Measurements from ENCODE around the gene RABGGTA.

Gene RABGGTA

DNA sequence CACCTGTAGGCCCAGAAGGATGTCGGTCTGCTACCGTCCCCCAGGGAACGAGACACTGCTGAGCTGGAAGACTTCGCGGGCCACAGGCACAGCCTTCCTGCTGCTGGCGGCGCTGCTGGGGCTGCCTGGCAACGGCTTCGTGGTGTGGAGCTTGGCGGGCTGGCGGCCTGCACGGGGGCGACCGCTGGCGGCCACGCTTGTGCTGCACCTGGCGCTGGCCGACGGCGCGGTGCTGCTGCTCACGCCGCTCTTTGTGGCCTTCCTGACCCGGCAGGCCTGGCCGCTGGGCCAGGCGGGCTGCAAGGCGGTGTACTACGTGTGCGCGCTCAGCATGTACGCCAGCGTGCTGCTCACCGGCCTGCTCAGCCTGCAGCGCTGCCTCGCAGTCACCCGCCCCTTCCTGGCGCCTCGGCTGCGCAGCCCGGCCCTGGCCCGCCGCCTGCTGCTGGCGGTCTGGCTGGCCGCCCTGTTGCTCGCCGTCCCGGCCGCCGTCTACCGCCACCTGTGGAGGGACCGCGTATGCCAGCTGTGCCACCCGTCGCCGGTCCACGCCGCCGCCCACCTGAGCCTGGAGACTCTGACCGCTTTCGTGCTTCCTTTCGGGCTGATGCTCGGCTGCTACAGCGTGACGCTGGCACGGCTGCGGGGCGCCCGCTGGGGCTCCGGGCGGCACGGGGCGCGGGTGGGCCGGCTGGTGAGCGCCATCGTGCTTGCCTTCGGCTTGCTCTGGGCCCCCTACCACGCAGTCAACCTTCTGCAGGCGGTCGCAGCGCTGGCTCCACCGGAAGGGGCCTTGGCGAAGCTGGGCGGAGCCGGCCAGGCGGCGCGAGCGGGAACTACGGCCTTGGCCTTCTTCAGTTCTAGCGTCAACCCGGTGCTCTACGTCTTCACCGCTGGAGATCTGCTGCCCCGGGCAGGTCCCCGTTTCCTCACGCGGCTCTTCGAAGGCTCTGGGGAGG is 39.5 kb upstream of the RABGGTA start, which contains the start of gene LTB4R:
LTB4R (plus strand) TSS at position 857 of the 959 bp plus-strand sequence. CDS start 4,150 bp downstream, outside the sequence.
- Histone ChIP-seq H3K4me3 (ENCODE audit: low read length) (peak within 1 kb of the TSS; percentile 50), H3K79me2 (ENCODE audit: control insufficient read depth, low read length) (0 out of 2 replicates have a peak, but pooled peaks cover 2% of the 10 kb centered on the region), H4K20me1 (ENCODE audit: control insufficient read depth, insufficient read depth, low read depth, low read length) (no peaks in the 10 kb centered on the region), H3K36me3 (ENCODE audit: control insufficient read depth, low read length) (peaks cover 62% of the 10 kb centered on the region), H3K4me2 (ENCODE audit: low read length) (peak within 1 kb of the TSS; percentile 61), H3K9me3 (ENCODE audit: control insufficient read depth, insufficient read depth, low read length) (no peaks in the 10 kb centered on the region), H3K27me3 (ENCODE audit: control insufficient read depth, low read length) (no peaks in the 10 kb centered on the region), H3K27ac (ENCODE audit: low read depth, low read length) (peak within 1 kb of the TSS; percentile 28), H3K4me1 (ENCODE audit: control insufficient read depth, low read length) (peaks cover 44% of the 10 kb centered on the region), H3F3A (ENCODE audit: control insufficient read depth, insufficient read depth) (peaks cover 10% of the 10 kb centered on the region; the same call in 1 of the 2 replicates), H3K9me2 (replicated peaks; ENCODE audit: control insufficient read depth, low read length) (no peaks in the 10 kb centered on the region)
- TF ChIP-seq, protein P1, sequence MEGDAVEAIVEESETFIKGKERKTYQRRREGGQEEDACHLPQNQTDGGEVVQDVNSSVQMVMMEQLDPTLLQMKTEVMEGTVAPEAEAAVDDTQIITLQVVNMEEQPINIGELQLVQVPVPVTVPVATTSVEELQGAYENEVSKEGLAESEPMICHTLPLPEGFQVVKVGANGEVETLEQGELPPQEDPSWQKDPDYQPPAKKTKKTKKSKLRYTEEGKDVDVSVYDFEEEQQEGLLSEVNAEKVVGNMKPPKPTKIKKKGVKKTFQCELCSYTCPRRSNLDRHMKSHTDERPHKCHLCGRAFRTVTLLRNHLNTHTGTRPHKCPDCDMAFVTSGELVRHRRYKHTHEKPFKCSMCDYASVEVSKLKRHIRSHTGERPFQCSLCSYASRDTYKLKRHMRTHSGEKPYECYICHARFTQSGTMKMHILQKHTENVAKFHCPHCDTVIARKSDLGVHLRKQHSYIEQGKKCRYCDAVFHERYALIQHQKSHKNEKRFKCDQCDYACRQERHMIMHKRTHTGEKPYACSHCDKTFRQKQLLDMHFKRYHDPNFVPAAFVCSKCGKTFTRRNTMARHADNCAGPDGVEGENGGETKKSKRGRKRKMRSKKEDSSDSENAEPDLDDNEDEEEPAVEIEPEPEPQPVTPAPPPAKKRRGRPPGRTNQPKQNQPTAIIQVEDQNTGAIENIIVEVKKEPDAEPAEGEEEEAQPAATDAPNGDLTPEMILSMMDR (IDR thresholded peaks at IDR 0.05; ENCODE audit: low read depth, low read length, poor library complexity, severe bottlenecking): no peak
- TF ChIP-seq EZH2phosphoT487 (IDR thresholded peaks at IDR 0.05; ENCODE audit: borderline replicate concordance, low read length): no peak

DNA sequence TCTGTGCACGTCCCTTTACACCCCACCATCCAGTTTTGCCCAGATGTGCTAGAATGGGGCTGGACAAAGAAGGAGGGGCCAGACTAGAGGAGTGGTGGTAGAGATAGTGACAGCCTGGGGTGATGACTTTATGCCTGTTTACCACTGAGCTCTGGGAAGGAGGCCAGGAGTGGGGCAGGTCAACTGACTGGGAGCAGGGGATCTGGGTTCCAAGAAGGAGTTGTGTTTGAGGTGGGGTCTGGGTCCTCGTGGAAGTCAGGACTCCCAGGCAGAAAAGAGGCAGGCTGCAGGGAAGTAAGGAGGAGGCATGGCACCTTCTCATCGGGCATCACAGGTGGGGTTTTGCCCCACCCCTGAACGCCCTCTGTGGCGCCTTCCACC is 38.9 kb upstream of the RABGGTA start:
- H3K9me2 ChIP-seq (replicated peaks; ENCODE audit: control insufficient read depth, low read length): no peaks in the 10 kb centered on the region
- H3K27me3 ChIP-seq (ENCODE audit: control insufficient read depth, low read length): no peaks in the 10 kb centered on the region
- H3K4me1 ChIP-seq (ENCODE audit: control insufficient read depth, low read length): peaks cover 44% of the 10 kb centered on the region
- H3K4me3 ChIP-seq (ENCODE audit: low read length): peak overlapping the region; percentile 50
- peaks cover 10% of the 10 kb centered on the region; the same call in 1 of the 2 replicates for H3F3A ChIP-seq (ENCODE audit: control insufficient read depth, insufficient read depth)
- H3K27ac ChIP-seq (ENCODE audit: low read depth, low read length): no peak overlapping the region
- 0 out of 2 replicates have a peak, but pooled peaks cover 2% of the 10 kb centered on the region for H3K79me2 ChIP-seq (ENCODE audit: control insufficient read depth, low read length)
- peaks cover 69% of the 10 kb centered on the region for H3K36me3 ChIP-seq (ENCODE audit: control insufficient read depth, low read length)
- H4K20me1 ChIP-seq (ENCODE audit: control insufficient read depth, insufficient read depth, low read depth, low read length): no peaks in the 10 kb centered on the region
- peak overlapping the region; percentile 61 for H3K4me2 ChIP-seq (ENCODE audit: low read length)
- H3K9me3 ChIP-seq (ENCODE audit: control insufficient read depth, insufficient read depth, low read length): no peaks in the 10 kb centered on the region
- TF ChIP-seq, protein P1 (IDR thresholded peaks at IDR 0.05; ENCODE audit: low read depth, low read length, poor library complexity, severe bottlenecking): no peak
- TF ChIP-seq EZH2phosphoT487 (IDR thresholded peaks at IDR 0.05; ENCODE audit: borderline replicate concordance, low read length): no peak

DNA sequence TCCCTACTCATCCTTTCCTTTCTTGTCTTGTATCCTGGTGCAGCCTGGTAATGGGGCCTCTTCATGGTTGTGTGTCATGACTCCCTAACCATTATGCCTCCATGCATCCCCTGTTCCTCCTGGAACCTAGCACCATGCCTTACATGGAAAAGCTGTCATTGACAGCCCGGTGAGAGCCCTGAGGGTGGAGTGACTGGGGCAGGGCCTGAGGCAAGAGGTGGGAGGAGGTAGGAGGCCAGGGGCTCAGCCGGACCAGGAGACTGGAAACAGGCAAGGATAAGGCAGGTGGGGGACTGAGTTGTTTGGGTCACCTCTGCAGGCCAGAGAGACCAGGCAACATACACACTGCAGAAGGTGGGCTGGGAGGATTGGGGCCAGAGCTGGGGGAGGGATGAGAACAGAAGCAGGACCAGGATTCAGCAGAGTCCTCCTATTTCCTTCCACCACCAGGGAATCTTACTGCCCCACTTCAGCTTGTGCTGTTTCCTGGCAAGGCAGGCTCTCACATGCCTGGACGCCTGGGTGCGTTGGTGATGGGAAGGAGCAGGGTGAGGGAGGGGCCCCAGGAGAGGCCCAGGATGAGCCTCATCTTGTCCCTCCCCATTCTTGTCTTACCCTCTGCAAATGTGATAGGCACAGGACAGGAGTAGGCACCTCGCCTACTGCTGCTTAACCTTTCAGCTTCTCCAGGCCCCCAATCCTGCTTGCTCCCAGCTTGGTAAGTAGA is 38.3 kb upstream of the RABGGTA start, which contains the start of gene LTB4R2:
LTB4R2 (plus strand) TSS at position 603 of the 727 bp plus-strand sequence. CDS start 525 bp downstream, outside the sequence.
- H4K20me1 ChIP-seq (ENCODE audit: control insufficient read depth, insufficient read depth, low read depth, low read length): no peaks in the 10 kb centered on the region
- H3K9me3 ChIP-seq (ENCODE audit: control insufficient read depth, insufficient read depth, low read length): no peaks in the 10 kb centered on the region
- no peaks in the 10 kb centered on the region for H3K9me2 ChIP-seq (replicated peaks; ENCODE audit: control insufficient read depth, low read length)
- peaks cover 73% of the 10 kb centered on the region for H3K36me3 ChIP-seq (ENCODE audit: control insufficient read depth, low read length)
- H3K4me3 ChIP-seq (ENCODE audit: low read length): peak within 1 kb of the TSS; percentile 50
- peaks cover 44% of the 10 kb centered on the region for H3K4me1 ChIP-seq (ENCODE audit: control insufficient read depth, low read length)
- peak within 1 kb of the TSS; percentile 61 for H3K4me2 ChIP-seq (ENCODE audit: low read length)
- H3K79me2 ChIP-seq (ENCODE audit: control insufficient read depth, low read length): 0 out of 2 replicates have a peak, but pooled peaks cover 2% of the 10 kb centered on the region
- peaks cover 10% of the 10 kb centered on the region; the same call in 1 of the 2 replicates for H3F3A ChIP-seq (ENCODE audit: control insufficient read depth, insufficient read depth)
- peak within 1 kb of the TSS; percentile 28 for H3K27ac ChIP-seq (ENCODE audit: low read depth, low read length)
- TF ChIP-seq, protein P1 (IDR thresholded peaks at IDR 0.05; ENCODE audit: low read depth, low read length, poor library complexity, severe bottlenecking): no peak
- TF ChIP-seq EZH2phosphoT487 (IDR thresholded peaks at IDR 0.05; ENCODE audit: borderline replicate concordance, low read length): no peak
- no peaks in the 10 kb centered on the region for H3K27me3 ChIP-seq (ENCODE audit: control insufficient read depth, low read length)
